Colonic mucosa (tissue), 4 donors: ENCODE results near the gene KANSL1L. TPM values are rescaled to one million over a fixed set of nuclear protein-coding genes. Genes with fewer than 3 reads are reported as not detected.

ENCODE experiments used
- DNase-seq: peaks from one replicate; pipeline ENCODE4 v3.0.0-alpha.2; 2020
- H3K27ac ChIP-seq: fragments of 200-600 bp; one replicate; pipeline ENCODE4 v1.8.0; 2021
- H3K27me3 ChIP-seq: fragments of 200-600 bp; one replicate; pipeline ENCODE4 v1.8.0; 2021
- H3K36me3 ChIP-seq: fragments of 200-600 bp; one replicate; pipeline ENCODE4 v1.8.0; 2021
- H3K4me1 ChIP-seq: fragments of 200-600 bp; one replicate; pipeline ENCODE4 v1.8.0; 2021; ENCODE audit warnings: mild to moderate bottlenecking
- H3K4me3 ChIP-seq: fragments of 200-600 bp; one replicate; pipeline ENCODE4 v1.8.0; 2021
- H3K9ac ChIP-seq, 2 donors: one replicate each; pipeline ENCODE4 v1.7.0; 2013; ENCODE audit warnings: control low read depth in 2 of 2, low read depth in 2 of 2, low read length in 2 of 2
- H3K9me3 ChIP-seq: fragments of 200-600 bp; one replicate; pipeline ENCODE4 v1.8.0; 2021
- CTCF ChIP-seq: fragments of 200-600 bp; IDR thresholded peaks from one replicate; pipeline ENCODE4 v1.8.0; 2022; ENCODE audit warnings: antibody characterized with exemption, mild to moderate bottlenecking
- intact Hi-C: fragments of 100-400 bp; cut with DNase I; formaldehyde crosslinking; loops from one replicate; pipeline ENCODE4 v1.14.1; 2022
- total RNA-seq, 2 donors: library from RNA; stranded (reverse); fragmentation: NEBNext Ultra II Directional in 1 of 2; extraction: Animal tissue kit (Norgen Biotek cat#: 25700) in 1 of 2; gene quantifications; one replicate each; pipeline ENCODE4 v1.2.1, GENCODE V29; 2021
- donor health status: healthy.
- donor health status: DM: no; HTN: no; CAD: no.
- donor health status: DM: no; HTN: no; CAD: no.

Gene KANSL1L
- total RNA-seq, 2 donors from 2014 or later, result 5.9 to 7.7 TPM

DNA sequence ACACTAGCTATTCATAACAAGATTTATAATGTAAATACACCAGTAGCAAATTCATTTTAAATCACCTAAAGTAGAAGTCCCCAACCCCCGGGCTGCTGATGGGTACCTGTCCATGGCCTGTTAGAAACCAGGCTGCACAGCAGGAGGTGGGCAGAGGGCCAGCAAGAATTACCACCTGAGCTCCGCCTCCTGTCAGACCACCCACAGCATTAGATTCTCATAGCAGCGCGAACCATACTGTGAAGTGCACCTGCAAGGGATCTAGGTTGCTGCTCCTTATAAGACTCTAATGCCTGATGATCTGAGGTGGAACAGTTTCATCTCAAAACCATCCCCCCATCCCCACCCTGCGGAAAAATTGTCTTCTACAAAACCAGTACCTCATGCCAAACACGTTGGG lies 71.3 kb downstream of the KANSL1L start:
- no peak overlapping the region for H3K9ac ChIP-seq
- DNase-seq, result no peak
- H3K27ac ChIP-seq, result no peak overlapping the region
- H3K4me1 ChIP-seq, result no peaks in the 10 kb centered on the region
- no peaks in the 10 kb centered on the region for H3K27me3 ChIP-seq
- intact Hi-C loops, result no loop called here
- H3K36me3 ChIP-seq, result no peaks in the 10 kb centered on the region
- H3K4me3 ChIP-seq, result no peak overlapping the region
- H3K9me3 ChIP-seq, result no peaks in the 10 kb centered on the region
- TF ChIP-seq CTCF, result no peak

DNA sequence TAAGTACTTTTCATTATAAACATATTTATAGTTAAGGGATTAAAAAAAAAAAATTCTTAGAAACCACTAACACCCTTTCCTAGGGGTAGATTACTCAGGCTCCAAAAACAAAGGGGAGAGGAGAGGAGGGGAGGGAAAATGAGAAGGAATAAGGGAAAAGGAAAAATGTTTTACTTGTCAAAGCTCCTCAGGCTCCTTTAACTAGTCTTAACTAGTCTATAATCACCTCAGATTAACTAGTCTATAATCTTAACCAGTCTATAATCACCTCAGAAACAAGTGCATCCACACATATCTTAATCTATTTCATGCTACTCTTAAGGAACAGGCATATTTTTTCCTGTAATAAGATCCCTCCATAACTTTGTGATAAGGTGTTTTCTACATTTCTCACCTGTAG lies 76.4 kb downstream of the KANSL1L start:
- Histone ChIP-seq H3K27me3 (no peaks in the 10 kb centered on the region), H3K36me3 (no peaks in the 10 kb centered on the region), H3K4me3 (no peak overlapping the region), H3K27ac (no peak overlapping the region), H3K9ac (no peak overlapping the region), H3K4me1 (no peaks in the 10 kb centered on the region), H3K9me3 (no peaks in the 10 kb centered on the region)
- intact Hi-C loops, result no loop called here
- TF ChIP-seq CTCF, result no peak
- no peak for DNase-seq

DNA sequence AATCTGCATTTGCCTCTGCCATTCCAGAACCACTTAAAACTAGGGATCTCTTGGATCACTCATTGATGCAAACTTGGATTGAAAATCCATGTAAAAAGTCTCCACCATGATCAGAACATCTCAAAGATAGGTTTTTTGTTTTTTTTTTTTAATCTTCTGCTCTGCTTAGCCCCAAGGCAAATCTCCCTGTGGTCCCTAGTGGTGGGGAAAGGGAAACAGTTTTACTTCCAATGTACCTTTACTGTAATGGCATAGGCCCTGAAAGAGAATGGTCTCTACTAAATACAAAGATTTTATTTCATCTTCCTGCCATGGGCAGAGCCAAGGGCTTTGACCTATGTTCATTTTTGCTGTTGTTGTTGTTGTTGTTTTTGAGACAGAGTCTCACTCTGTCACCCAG lies 78.4 kb downstream of the KANSL1L start:
- H3K27ac ChIP-seq, result no peak overlapping the region
- H3K4me3 ChIP-seq, result no peak overlapping the region
- no peak overlapping the region for H3K9ac ChIP-seq
- H3K36me3 ChIP-seq, result no peaks in the 10 kb centered on the region
- intact Hi-C loops, result no loop called here
- H3K4me1 ChIP-seq, result no peaks in the 10 kb centered on the region
- no peak for DNase-seq
- TF ChIP-seq CTCF, result no peak
- H3K27me3 ChIP-seq, result no peaks in the 10 kb centered on the region
- H3K9me3 ChIP-seq, result no peaks in the 10 kb centered on the region

DNA sequence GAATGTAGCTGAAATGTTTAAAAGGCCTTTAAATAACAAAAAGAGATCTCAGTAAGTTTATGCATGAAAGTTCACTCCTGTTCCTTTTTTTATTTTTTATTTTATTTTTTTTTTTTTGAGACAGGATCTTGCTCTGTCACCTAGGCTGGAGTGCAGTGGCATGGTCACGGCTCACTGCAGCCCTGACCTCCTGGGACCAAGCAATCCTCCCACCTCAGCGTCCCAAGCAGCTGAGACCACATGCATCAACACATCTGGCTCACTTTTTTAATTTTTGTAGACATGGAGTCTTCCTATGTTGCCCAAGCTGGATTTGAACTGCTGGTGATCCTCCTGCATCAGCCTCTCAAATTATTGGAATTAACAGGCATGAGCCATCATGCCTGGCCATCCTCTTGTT lies 84.3 kb downstream of the KANSL1L start:
- intact Hi-C loops, result no loop called here
- Histone ChIP-seq H3K9ac (no peak overlapping the region), H3K4me1 (no peaks in the 10 kb centered on the region), H3K4me3 (no peak overlapping the region), H3K27me3 (no peaks in the 10 kb centered on the region), H3K9me3 (no peaks in the 10 kb centered on the region), H3K27ac (no peak overlapping the region), H3K36me3 (no peaks in the 10 kb centered on the region)
- no peak for DNase-seq
- no peak for TF ChIP-seq CTCF

DNA sequence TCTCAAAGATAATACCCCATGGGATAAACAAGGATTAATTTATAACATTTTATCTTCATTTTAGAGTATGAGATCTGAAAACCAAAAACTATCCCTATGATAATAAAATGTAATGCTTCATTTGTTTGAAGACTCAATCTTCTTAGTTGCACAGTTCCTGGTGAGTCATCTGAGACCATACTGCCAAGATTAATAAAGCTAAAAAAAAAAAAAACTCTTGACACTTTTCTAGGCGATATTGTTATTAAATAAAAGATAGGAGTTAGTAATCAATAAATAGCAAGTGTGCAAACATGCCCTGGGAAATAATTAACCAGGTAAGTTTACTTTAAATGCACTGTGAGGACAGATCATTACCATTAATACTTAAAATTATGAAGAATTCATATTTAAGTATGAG lies 84.9 kb downstream of the KANSL1L start:
- Histone ChIP-seq H3K4me1 (no peaks in the 10 kb centered on the region), H3K9ac (no peak overlapping the region), H3K27me3 (no peaks in the 10 kb centered on the region), H3K27ac (no peak overlapping the region), H3K4me3 (no peak overlapping the region), H3K9me3 (no peaks in the 10 kb centered on the region), H3K36me3 (no peaks in the 10 kb centered on the region)
- intact Hi-C loops, result no loop called here
- no peak for DNase-seq
- no peak for TF ChIP-seq CTCF
